Neuron (in vitro differentiated cells): ENCODE data around the gene PALS1.
"Not testable (repeated sequence)": the region's sequence is repeated elsewhere in the genome, so short reads cannot be mapped to it uniquely, and the experiment has no call there.

Experiments
- H2AFZ ChIP-seq: one replicate; pipeline ENCODE4 v1.6.1; 2013; ENCODE audit warnings: low read depth, mild to moderate bottlenecking, inconsistent platforms, low read length, moderate library complexity
- H3K27me3 ChIP-seq: one replicate; pipeline ENCODE4 v1.6.1; 2013; ENCODE audit warnings: low read length; ENCODE audit not compliant: insufficient read depth
- H3K36me3 ChIP-seq: one replicate; pipeline ENCODE4 v1.6.1; 2013; ENCODE audit warnings: low read length; ENCODE audit not compliant: insufficient read depth
- H3K4me1 ChIP-seq: one replicate; pipeline ENCODE4 v1.6.1; 2013; ENCODE audit warnings: low read length; ENCODE audit not compliant: insufficient read depth
- H3K4me3 ChIP-seq: 2 replicates; pipeline ENCODE4 v1.5.1; 2013; ENCODE audit warnings: mild to moderate bottlenecking, low read length, moderate library complexity
- H3K9me3 ChIP-seq: one replicate; pipeline ENCODE4 v1.6.1; 2013; ENCODE audit warnings: low read length

The PALS1 gene

GRCh38 chr14:67268426-67269150, 27.4 kb downstream of the PALS1 start:
- Histone ChIP-seq H3K27me3 (no peaks in the 10 kb centered on the region), H2AFZ (peak overlapping the region; percentile 27), H3K4me3 (peak overlapping the region; percentile 60), H3K9me3 (no peaks in the 10 kb centered on the region), H3K4me1 (peaks cover 43% of the 10 kb centered on the region), H3K36me3 (peaks cover 8% of the 10 kb centered on the region)

- Histone ChIP-seq H2AFZ (no peak overlapping the region), H3K27me3 (no peaks in the 10 kb centered on the region), H3K9me3 (no peaks in the 10 kb centered on the region), H3K4me1 (peaks cover 43% of the 10 kb centered on the region), H3K4me3 (peak overlapping the region; percentile 30), H3K36me3 (peaks cover 8% of the 10 kb centered on the region)
Observed at GRCh38 chr14:67269298-67270060, 28.2 kb downstream of the PALS1 start.

- H3K4me1 ChIP-seq: peaks cover 43% of the 10 kb centered on the region
- H2AFZ ChIP-seq: no peak overlapping the region
- no peaks in the 10 kb centered on the region for H3K9me3 ChIP-seq
- peak overlapping the region; percentile 30 for H3K4me3 ChIP-seq
- H3K36me3 ChIP-seq: peaks cover 8% of the 10 kb centered on the region
- H3K27me3 ChIP-seq: no peaks in the 10 kb centered on the region
Observed at GRCh38 chr14:67270145-67270753, 29.0 kb downstream of the PALS1 start.

- H3K9me3 ChIP-seq: no peaks in the 10 kb centered on the region
- H2AFZ ChIP-seq: no peak overlapping the region
- no peaks in the 10 kb centered on the region for H3K27me3 ChIP-seq
- peak overlapping the region; percentile 30 for H3K4me3 ChIP-seq
- H3K4me1 ChIP-seq: peaks cover 43% of the 10 kb centered on the region
- H3K36me3 ChIP-seq: peaks cover 8% of the 10 kb centered on the region
Observed at GRCh38 chr14:67270933-67271332, 29.7 kb downstream of the PALS1 start.

- not testable (repeated sequence) for H3K36me3 ChIP-seq, H3K27me3 ChIP-seq, H3K4me3 ChIP-seq, H3K9me3 ChIP-seq, H2AFZ ChIP-seq
- H3K4me1 ChIP-seq: peaks cover 45% of the 10 kb centered on the region
Observed at GRCh38 chr14:67273281-67273680, 32.0 kb downstream of the PALS1 start.

- H3K9me3 ChIP-seq: no peaks in the 10 kb centered on the region
- H3K36me3 ChIP-seq: peaks cover 13% of the 10 kb centered on the region
Observed at GRCh38 chr14:67276131-67276530, 34.9 kb downstream of the PALS1 start.

GRCh38 chr14:67280506-67280905, 39.3 kb downstream of the PALS1 start:
- Histone ChIP-seq H3K4me1 (peaks cover 13% of the 10 kb centered on the region), H3K9me3 (no peaks in the 10 kb centered on the region), H3K36me3 (peaks cover 7% of the 10 kb centered on the region), H2AFZ (no peak overlapping the region), H3K27me3 (no peaks in the 10 kb centered on the region), H3K4me3 (no peak overlapping the region)

More at GRCh38 chr14:67276131-67276530, 34.9 kb downstream of the PALS1 start:
- Histone ChIP-seq H3K27me3 (no peaks in the 10 kb centered on the region), H2AFZ (no peak overlapping the region), H3K4me3 (no peak overlapping the region), H3K4me1 (peaks cover 20% of the 10 kb centered on the region)

- Histone ChIP-seq H3K27me3 (no peaks in the 10 kb centered on the region), H2AFZ (no peak overlapping the region), H3K36me3 (peaks cover 5% of the 10 kb centered on the region), H3K4me3 (no peak overlapping the region), H3K4me1 (no peaks in the 10 kb centered on the region), H3K9me3 (no peaks in the 10 kb centered on the region)
Observed at GRCh38 chr14:67285876-67286452, 44.7 kb downstream of the PALS1 start.
